Sigmoid colon (tissue), 7 donors: Measurements from ENCODE around the gene NTRK3. TPM values are rescaled to one million over a fixed set of nuclear protein-coding genes. Genes with fewer than 3 reads are reported as not detected.

Experiments used
- DNase-seq: peaks from one replicate; pipeline ENCODE4 v3.0.0-alpha.2; 2019
- H3K27ac ChIP-seq, 4 donors: fragments of 200-600 bp; sonication (generic); one replicate each; pipeline ENCODE4 v1.5.1; 2016 to 2019; ENCODE audit warnings: mild to moderate bottlenecking in 1 of 4
- H3K27me3 ChIP-seq, 3 donors: fragments of 200-600 bp; sonication (generic); one replicate each; pipeline ENCODE4 v1.5.1; 2019; ENCODE audit warnings: mild to moderate bottlenecking in 1 of 3
- H3K36me3 ChIP-seq, 4 donors: fragments of 200-600 bp; sonication (generic); one replicate each; pipeline ENCODE4 v1.5.1; 2016 to 2019
- H3K4me1 ChIP-seq, 4 donors: fragments of 200-600 bp; sonication (generic); one replicate each; pipeline ENCODE4 v1.5.1; 2017 to 2019
- H3K4me3 ChIP-seq, 4 donors: fragments of 200-600 bp; sonication (generic); one replicate each; pipeline ENCODE4 v1.5.1; 2017 to 2019; ENCODE audit warnings: mild to moderate bottlenecking in 2 of 4, moderate library complexity in 1 of 4
- H3K9me3 ChIP-seq, 4 donors: fragments of 200-600 bp in 3 of 4; sonication (generic) in 3 of 4; one replicate each; pipeline versions ENCODE4 v1.5.1 to v1.6.1; 2013 to 2019
- EP300 ChIP-seq, 4 donors: sonication (generic); formaldehyde crosslinking; IDR thresholded peaks; one replicate each; pipeline ENCODE4 v1.6.1; 2017; ENCODE audit warnings: antibody characterized with exemption in 4 of 4
- POLR2A ChIP-seq, 2 donors: fragments of 450-650 bp; IDR thresholded peaks; one replicate each; pipeline ENCODE4 v1.6.1; 2016; ENCODE audit warnings: antibody characterized with exemption in 2 of 2, mild to moderate bottlenecking in 2 of 2, moderate library complexity in 2 of 2
- POLR2AphosphoS5 ChIP-seq, 4 donors: sonication (generic); formaldehyde crosslinking; IDR thresholded peaks; one replicate each; pipeline ENCODE4 v1.6.1; 2017; ENCODE audit warnings: antibody characterized with exemption in 4 of 4
- WGBS, 2 donors: extraction: QIAGEN DNeasy Blood & Tissue Kit; methylation state at CpG; one replicate each; pipeline ENCODE4 v1.1.7; 2013; 5-methylcytosine and 5-hydroxymethylcytosine counted together
- intact Hi-C: fragments of 100-400 bp; cut with DNase I; formaldehyde crosslinking; loops from one replicate; pipeline ENCODE4 v1.15.1; 2023
- polyA plus RNA-seq, 3 donors: library from polyadenylated mRNA; stranded (reverse); fragments of 200-250 nt; gene quantifications; one replicate each; pipeline ENCODE4 v1.2.3, GENCODE V29; 2013
- total RNA-seq, 4 donors: library from RNA; depleted of rRNA; stranded (reverse); fragments of >200 nt; gene quantifications; one replicate each; pipeline ENCODE4 v1.1.0, GENCODE V29; 2016
- TF ChIP-seq, protein P1 (sequence below), 4 experiments: fragments of 450-650 bp in 3 of 4; fragments of 200-600 bp in 1 of 4; IDR thresholded peaks; one replicate each; pipeline ENCODE4 v1.5.1; 2016 to 2019; ENCODE audit warnings: antibody characterized with exemption in 4 of 4, mild to moderate bottlenecking in 3 of 4, moderate library complexity in 2 of 4
- donor health status: healthy with polysubstance abuse.
- donor health status: Bipolar disorder and iron deficiency.
- donor health status: healthy.

NTRK3 gene
- total and polyA plus RNA-seq, 7 donors = 1.1 to 13.0 (median 3.6) TPM; not detected in 2

DNA sequence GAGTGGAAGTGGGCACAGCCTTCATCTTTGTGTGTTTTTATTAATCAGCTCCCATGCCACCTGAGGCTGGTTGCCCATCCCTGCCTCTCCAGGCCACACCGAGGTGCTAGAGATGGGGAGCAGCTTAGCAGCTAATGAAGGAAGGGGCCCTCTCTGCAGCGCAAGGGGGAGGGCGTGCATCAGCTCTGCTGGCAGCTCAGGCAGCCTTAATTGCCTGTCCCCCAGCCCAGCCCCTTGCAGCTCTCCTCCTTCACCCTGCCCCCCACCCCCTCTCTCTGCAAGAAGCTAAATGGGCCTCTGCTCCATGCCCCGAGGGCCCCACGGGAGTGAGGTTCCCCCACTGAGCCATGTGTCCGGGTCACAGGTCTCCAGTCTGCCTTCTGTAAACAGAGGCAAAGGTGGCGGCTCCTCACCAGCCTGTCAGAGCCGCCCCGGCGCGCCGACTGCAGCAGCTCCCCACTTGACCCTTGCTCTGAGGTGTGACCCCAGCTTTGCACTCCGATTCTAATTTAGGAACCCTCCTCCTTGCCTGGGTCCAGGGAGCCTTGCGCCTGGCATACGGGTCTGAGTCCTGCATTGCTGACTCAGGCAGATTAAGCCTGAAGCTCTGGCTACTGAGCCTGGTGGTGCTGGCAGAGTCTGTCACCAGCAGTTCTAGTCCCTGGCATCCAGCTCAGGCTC lies 27.9 kb upstream of the NTRK3 start:
- Histone ChIP-seq H3K36me3 (no peaks in the 10 kb centered on the region), H3K27me3 (peaks cover 2 to 60% (median 10%) of the 10 kb centered on the region in 3 donors), H3K9me3 (no peaks in the 10 kb centered on the region), H3K4me3 (no peak overlapping the region), H3K27ac (no peak overlapping the region), H3K4me1 (no peaks in the 10 kb centered on the region)
- TF ChIP-seq POLR2AphosphoS5 (IDR thresholded peaks at IDR 0.05) (no peak), POLR2A (IDR thresholded peaks at IDR 0.05) (no peak), EP300 (IDR thresholded peaks at IDR 0.05) (no peak)
- TF ChIP-seq, protein P1, sequence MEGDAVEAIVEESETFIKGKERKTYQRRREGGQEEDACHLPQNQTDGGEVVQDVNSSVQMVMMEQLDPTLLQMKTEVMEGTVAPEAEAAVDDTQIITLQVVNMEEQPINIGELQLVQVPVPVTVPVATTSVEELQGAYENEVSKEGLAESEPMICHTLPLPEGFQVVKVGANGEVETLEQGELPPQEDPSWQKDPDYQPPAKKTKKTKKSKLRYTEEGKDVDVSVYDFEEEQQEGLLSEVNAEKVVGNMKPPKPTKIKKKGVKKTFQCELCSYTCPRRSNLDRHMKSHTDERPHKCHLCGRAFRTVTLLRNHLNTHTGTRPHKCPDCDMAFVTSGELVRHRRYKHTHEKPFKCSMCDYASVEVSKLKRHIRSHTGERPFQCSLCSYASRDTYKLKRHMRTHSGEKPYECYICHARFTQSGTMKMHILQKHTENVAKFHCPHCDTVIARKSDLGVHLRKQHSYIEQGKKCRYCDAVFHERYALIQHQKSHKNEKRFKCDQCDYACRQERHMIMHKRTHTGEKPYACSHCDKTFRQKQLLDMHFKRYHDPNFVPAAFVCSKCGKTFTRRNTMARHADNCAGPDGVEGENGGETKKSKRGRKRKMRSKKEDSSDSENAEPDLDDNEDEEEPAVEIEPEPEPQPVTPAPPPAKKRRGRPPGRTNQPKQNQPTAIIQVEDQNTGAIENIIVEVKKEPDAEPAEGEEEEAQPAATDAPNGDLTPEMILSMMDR (IDR thresholded peaks at IDR 0.05) = no peak
- DNase-seq = no peak
- WGBS, 2 donors = 10 to 13% methylated on average over 15 of the region's 15 CpGs
- intact Hi-C loops = no loop called here

DNA sequence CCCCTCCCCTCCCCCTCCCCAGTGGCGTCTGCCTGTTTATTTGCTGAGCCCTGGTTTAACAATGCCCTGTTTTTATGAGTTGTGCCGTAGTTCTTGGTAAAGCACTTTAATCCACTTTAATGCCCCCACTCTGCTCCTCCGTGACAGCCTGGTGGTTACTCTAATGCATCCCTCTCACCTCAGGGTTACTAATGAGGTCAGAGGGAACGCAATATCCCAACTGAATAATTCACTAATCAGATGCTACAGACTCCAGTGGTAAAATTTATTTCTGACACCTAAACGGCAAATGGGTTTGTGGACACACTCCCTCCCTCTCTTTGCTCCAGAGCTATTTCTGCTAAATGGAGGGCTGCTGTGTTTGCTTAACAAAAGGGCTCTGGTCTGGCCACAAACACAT lies 26.1 kb upstream of the NTRK3 start:
- DNase-seq = no peak
- no peak overlapping the region for H3K27ac ChIP-seq
- intact Hi-C loops = no loop called here
- TF ChIP-seq POLR2AphosphoS5 (IDR thresholded peaks at IDR 0.05) = no peak
- no peak for TF ChIP-seq POLR2A (IDR thresholded peaks at IDR 0.05)
- TF ChIP-seq, protein P1 (IDR thresholded peaks at IDR 0.05) = no peak
- no peak for TF ChIP-seq EP300 (IDR thresholded peaks at IDR 0.05)
- H3K4me1 ChIP-seq = no peaks in the 10 kb centered on the region
- no peak overlapping the region for H3K4me3 ChIP-seq
- peaks cover 2 to 63% (median 10%) of the 10 kb centered on the region in 3 donors for H3K27me3 ChIP-seq
- H3K9me3 ChIP-seq = no peaks in the 10 kb centered on the region
- H3K36me3 ChIP-seq = no peaks in the 10 kb centered on the region
- 16 to 31% methylated on average over 5 of the region's 5 CpGs for WGBS, 2 donors

DNA sequence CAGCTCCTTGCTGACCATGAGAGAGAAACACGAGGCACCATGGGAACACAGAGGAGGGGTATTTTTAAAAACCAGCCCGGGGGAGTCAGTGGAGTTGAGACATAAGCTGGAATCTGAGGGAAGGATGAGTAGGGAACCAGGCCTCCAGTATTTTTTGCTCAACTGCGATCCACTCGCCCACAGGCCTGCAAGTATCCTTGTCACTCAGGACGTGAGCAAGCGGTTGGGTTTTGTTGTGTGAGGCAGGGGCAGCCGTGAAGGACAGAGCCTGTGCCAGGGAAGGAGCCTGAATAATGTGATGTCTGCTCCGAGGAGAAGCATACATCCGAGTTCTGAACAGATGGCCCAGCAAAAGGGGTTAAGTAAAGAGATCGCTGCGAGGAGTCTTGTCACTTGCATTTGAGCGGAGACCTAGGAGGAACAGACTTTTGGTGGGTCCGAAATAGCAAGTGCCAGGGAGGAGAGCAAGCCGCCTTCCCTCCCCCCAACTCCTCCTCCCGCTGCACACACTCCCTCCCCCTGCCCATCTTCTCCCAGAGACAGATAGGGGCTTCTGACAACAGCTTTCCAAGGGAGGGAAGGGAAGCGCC lies 20.4 kb upstream of the NTRK3 start:
- Histone ChIP-seq H3K27ac (no peak overlapping the region), H3K4me3 (no peak overlapping the region), H3K27me3 (peaks cover 2 to 13% (median 5%) of the 10 kb centered on the region in 3 donors), H3K36me3 (no peaks in the 10 kb centered on the region), H3K9me3 (no peaks in the 10 kb centered on the region), H3K4me1 (no peaks in the 10 kb centered on the region)
- TF ChIP-seq, protein P1 (IDR thresholded peaks at IDR 0.05) = no peak
- no peak for TF ChIP-seq POLR2AphosphoS5 (IDR thresholded peaks at IDR 0.05)
- TF ChIP-seq POLR2A (IDR thresholded peaks at IDR 0.05) = no peak
- TF ChIP-seq EP300 (IDR thresholded peaks at IDR 0.05) = no peak
- intact Hi-C loops = no loop called here
- no peak for DNase-seq
- 63 to 72% methylated on average over 16 of the region's 16 CpGs for WGBS, 2 donors

DNA sequence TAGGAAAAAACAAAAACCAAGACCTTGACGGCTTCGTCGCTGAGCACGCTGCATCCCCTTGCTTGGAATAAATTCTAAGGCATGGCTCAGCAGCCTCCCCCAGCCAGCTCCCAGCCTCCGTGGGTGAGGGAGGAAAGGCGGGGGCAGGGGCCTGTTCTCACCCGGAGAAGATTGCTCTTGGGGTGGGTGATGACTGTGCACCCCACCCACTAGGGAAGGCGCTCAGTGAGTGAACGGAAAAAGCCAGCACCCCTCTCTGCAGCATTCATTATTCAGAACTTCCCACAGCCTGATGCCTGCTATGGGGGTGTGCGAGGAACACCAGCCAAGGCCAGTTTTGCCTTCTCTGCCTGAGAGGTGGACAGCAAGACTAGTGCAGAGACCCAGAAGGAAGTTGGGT lies 19.3 kb upstream of the NTRK3 start:
- TF ChIP-seq EP300 (IDR thresholded peaks at IDR 0.05) (no peak), POLR2AphosphoS5 (IDR thresholded peaks at IDR 0.05) (no peak), POLR2A (IDR thresholded peaks at IDR 0.05) (no peak)
- TF ChIP-seq, protein P1 (IDR thresholded peaks at IDR 0.05) = no peak
- intact Hi-C loops = no loop called here
- Histone ChIP-seq H3K27me3 (peaks cover 2 to 5% (median 3%) of the 10 kb centered on the region in 3 donors), H3K4me1 (no peaks in the 10 kb centered on the region), H3K27ac (no peak overlapping the region), H3K4me3 (no peak overlapping the region), H3K36me3 (no peaks in the 10 kb centered on the region), H3K9me3 (no peaks in the 10 kb centered on the region)
- WGBS, 2 donors = 38 to 68% methylated on average over 10 of the region's 10 CpGs
- DNase-seq = no peak
